Naive thymus-derived CD4-positive, alpha-beta T cell (primary cell): ENCODE measurements around the gene PML. TPM values are rescaled to one million over a fixed set of nuclear protein-coding genes. Genes with fewer than 3 reads are reported as not detected.

ENCODE experiments used
- ATAC-seq: fragments of 150-1000 bp; cut with Tn5 transposase; 2 replicates; pipeline ENCODE4 v1.10.0; 2021; ENCODE audit warnings: mild to moderate bottlenecking, moderate library complexity
- CTCF ChIA-PET: fragments of 350-600 bp; sonication (Branson Sonifier 250); formaldehyde crosslinking; loops from one replicate; lab custom pipeline; 2021; ENCODE audit warnings: antibody characterized with exemption; lab: Charles Lee
- POLR2A ChIA-PET: fragments of 350-600 bp; sonication (Branson Sonifier 250); formaldehyde crosslinking; loops from one replicate; lab custom pipeline; 2021; ENCODE audit warnings: antibody characterized with exemption, inconsistent platforms; lab: Charles Lee
- DNase-seq, 9 donors: peaks; one replicate each; pipeline versions ENCODE4 v3.0.0 to v3.0.0-alpha.2; 2020 to 2022; ENCODE audit warnings: mixed read lengths in 1 of 9
- H3K27ac ChIP-seq: one replicate; pipeline ENCODE4 v1.7.0; 2013; ENCODE audit warnings: mild to moderate bottlenecking, low read depth, low read length, moderate library complexity
- H3K27me3 ChIP-seq, 2 donors: one replicate each; pipeline ENCODE4 v1.7.0; 2013; ENCODE audit warnings: low read length in 2 of 2, mild to moderate bottlenecking in 2 of 2, moderate library complexity in 2 of 2; ENCODE audit not compliant: control insufficient read depth in 2 of 2, insufficient read depth in 2 of 2
- H3K36me3 ChIP-seq, 3 experiments: 1 replicate in 2 of 3; 2 replicates in 1 of 3; pipeline ENCODE4 v1.7.0; 2013; ENCODE audit warnings: low read length in 3 of 3, mild to moderate bottlenecking in 3 of 3, moderate library complexity in 1 of 3; ENCODE audit not compliant: insufficient read depth in 3 of 3, control insufficient read depth in 2 of 3
- H3K4me1 ChIP-seq, 2 donors: one replicate each; pipeline ENCODE4 v1.7.0; 2013; ENCODE audit warnings: low read length in 2 of 2, mild to moderate bottlenecking in 2 of 2, moderate library complexity in 1 of 2; ENCODE audit not compliant: control insufficient read depth in 2 of 2, insufficient read depth in 2 of 2
- H3K4me3 ChIP-seq: 2 replicates; pipeline ENCODE4 v1.7.0; 2013; ENCODE audit warnings: mild to moderate bottlenecking, low read length
- H3K9me3 ChIP-seq, 3 experiments: 1 replicate in 2 of 3; 2 replicates in 1 of 3; pipeline ENCODE4 v1.7.0; 2013; ENCODE audit warnings: low read length in 3 of 3; ENCODE audit not compliant: control insufficient read depth in 2 of 3
- H3K27ac Mint-ChIP-seq, 9 donors: one replicate each; pipeline ENCODE4 v1.8.0; 2020 to 2022; ENCODE audit warnings: mixed read lengths in 9 of 9, mild to moderate bottlenecking in 8 of 9, moderate library complexity in 5 of 9, inconsistent platforms in 2 of 9
- H3K27me3 Mint-ChIP-seq, 5 donors: one replicate each; pipeline ENCODE4 v1.8.0; 2021 to 2022; ENCODE audit warnings: mixed read lengths in 5 of 5, mild to moderate bottlenecking in 1 of 5
- H3K36me3 Mint-ChIP-seq, 5 donors: one replicate each; pipeline ENCODE4 v1.8.0; 2020 to 2022; ENCODE audit warnings: mixed read lengths in 5 of 5, mild to moderate bottlenecking in 3 of 5, inconsistent platforms in 1 of 5
- H3K4me1 Mint-ChIP-seq, 7 donors: one replicate each; pipeline ENCODE4 v1.8.0; 2020 to 2022; ENCODE audit warnings: mixed read lengths in 7 of 7, mild to moderate bottlenecking in 3 of 7, inconsistent platforms in 1 of 7
- H3K4me3 Mint-ChIP-seq, 10 donors: one replicate each; pipeline ENCODE4 v1.8.0; 2020 to 2022; ENCODE audit warnings: mild to moderate bottlenecking in 10 of 10, mixed read lengths in 10 of 10, moderate library complexity in 6 of 10, inconsistent platforms in 2 of 10
- H3K9me3 Mint-ChIP-seq, 11 donors: one replicate each; pipeline ENCODE4 v1.8.0; 2020 to 2022; ENCODE audit warnings: mixed read lengths in 11 of 11, mild to moderate bottlenecking in 4 of 11, inconsistent platforms in 1 of 11, moderate library complexity in 1 of 11
- intact Hi-C, 2 donors: fragments of 100-400 bp; cut with micrococcal nuclease; formaldehyde crosslinking; loops; one replicate each; pipeline ENCODE4 v1.15.1; 2023
- polyA plus RNA-seq, 2 donors: library from polyadenylated mRNA; unstranded; fragments of 300-500 nt; fragmentation: Illumina TruSeq; gene quantifications; one replicate each; pipeline ENCODE4 v1.2.3, GENCODE V29; 2021
- total RNA-seq, 6 experiments: library from RNA in 5 of 6; stranded (reverse) in 5 of 6; gene quantifications; 1 replicate in 5 of 6; 2 replicates in 1 of 6; pipeline ENCODE4 v1.2.3 and lab custom pipeline; 2021 to 2026

Gene PML
- total and polyA plus RNA-seq, 7 experiments from 2014 or later = 18.1 to 113 (median 51.7) TPM

- Histone ChIP-seq H3K27ac (no peak overlapping the region), H3K36me3 (peaks cover 8 to 62% (median 9%) of the 10 kb centered on the region in 3 experiments), H3K4me3 (no peak overlapping the region), H3K9me3 (no peaks in the 10 kb centered on the region), H3K27me3 (no peaks in the 10 kb centered on the region), H3K4me1 (no peaks in the 10 kb centered on the region)
- ChIA-PET POLR2A (interaction anchor here (1.2 kb wide), 1 partner anchor 31 kb away, joined by 3 read pairs; the partner anchor contains the start of gene PML), CTCF (no interaction called here)
- Mint-ChIP-seq H3K4me3 (no peak overlapping the region), H3K9me3 (no peaks in the 10 kb centered on the region), H3K27ac (no peak overlapping the region), H3K27me3 (no peaks in the 10 kb centered on the region), H3K4me1 (peaks cover 4 to 19% (median 9%) of the 10 kb centered on the region in 7 donors), H3K36me3 (peaks cover 12 to 34% (median 23%) of the 10 kb centered on the region in 5 donors)
- intact Hi-C loops = no loop called here
- DNase-seq (no peak), ATAC-seq (no peak)
These were observed 30.9 kb downstream of the PML start for GRCh38 chr15:74025436-74025835.

GRCh38 chr15:74027688-74028087 lies 33.2 kb downstream of the PML start:
- CTCF ChIA-PET = interaction anchor here (1.1 to 1.4 kb wide), 2 partner anchors 21 to 55 kb away, joined by 3 read pairs; no protein-coding TSS in a partner anchor

GRCh38 chr15:74028646-74029045 lies 34.1 kb downstream of the PML start:
- H3K4me3 Mint-ChIP-seq = no peak overlapping the region
- H3K27me3 ChIP-seq = no peaks in the 10 kb centered on the region
- DNase-seq (no peak), ATAC-seq (no peak)
- intact Hi-C loops = no loop called here
- H3K9me3 ChIP-seq = no peaks in the 10 kb centered on the region
- POLR2A ChIA-PET = no interaction called here
- peaks cover 0 to 9% (median 0%) of the 10 kb centered on the region in 7 donors for H3K4me1 Mint-ChIP-seq
- no peaks in the 10 kb centered on the region for H3K4me1 ChIP-seq
- no peaks in the 10 kb centered on the region for H3K27me3 Mint-ChIP-seq
- H3K36me3 ChIP-seq = peaks cover 8 to 61% (median 10%) of the 10 kb centered on the region in 3 experiments
- H3K9me3 Mint-ChIP-seq = no peaks in the 10 kb centered on the region
- no peak overlapping the region for H3K4me3 ChIP-seq
- H3K27ac ChIP-seq = no peak overlapping the region
- CTCF ChIA-PET = interaction anchor here (1.4 kb wide), 1 partner anchor 56 kb away, joined by 3 read pairs; no protein-coding TSS in a partner anchor
- peak overlapping the region in 2 of 9 donors; percentile 12 to 37 for H3K27ac Mint-ChIP-seq
- H3K36me3 Mint-ChIP-seq = peaks cover 3 to 29% (median 13%) of the 10 kb centered on the region in 5 donors

More at GRCh38 chr15:74027688-74028087, 33.2 kb downstream of the PML start:
- Mint-ChIP-seq H3K27me3 (no peaks in the 10 kb centered on the region), H3K27ac (peak overlapping the region in 2 of 9 donors; percentile 56 to 62), H3K4me3 (no peak overlapping the region), H3K9me3 (no peaks in the 10 kb centered on the region), H3K36me3 (peaks cover 8 to 33% (median 14%) of the 10 kb centered on the region in 5 donors), H3K4me1 (peaks cover 0 to 9% (median 0%) of the 10 kb centered on the region in 7 donors)
- Histone ChIP-seq H3K27ac (no peak overlapping the region), H3K36me3 (peaks cover 8 to 61% (median 9%) of the 10 kb centered on the region in 3 experiments), H3K4me3 (no peak overlapping the region), H3K4me1 (no peaks in the 10 kb centered on the region), H3K27me3 (no peaks in the 10 kb centered on the region), H3K9me3 (no peaks in the 10 kb centered on the region)
- ATAC-seq (no peak), DNase-seq (no peak)
- POLR2A ChIA-PET = no interaction called here
- intact Hi-C loops = no loop called here

GRCh38 chr15:74032046-74032445 lies 37.5 kb downstream of the PML start:
- Histone ChIP-seq H3K27ac (no peak overlapping the region), H3K36me3 (peaks cover 0 to 66% (median 6%) of the 10 kb centered on the region in 3 experiments), H3K4me1 (no peaks in the 10 kb centered on the region), H3K27me3 (no peaks in the 10 kb centered on the region), H3K9me3 (no peaks in the 10 kb centered on the region), H3K4me3 (no peak overlapping the region)
- CTCF ChIA-PET = no interaction called here
- Mint-ChIP-seq H3K27me3 (no peaks in the 10 kb centered on the region), H3K27ac (peak overlapping the region in 2 of 9 donors; percentile 53 to 68), H3K9me3 (no peaks in the 10 kb centered on the region), H3K4me1 (peaks cover 0 to 9% (median 0%) of the 10 kb centered on the region in 7 donors), H3K36me3 (peaks cover 0 to 31% (median 16%) of the 10 kb centered on the region in 5 donors), H3K4me3 (no peak overlapping the region)
- ATAC-seq (no peak), DNase-seq (no peak)
- intact Hi-C loops = no loop called here
- POLR2A ChIA-PET = interaction anchor here (1.2 kb wide), 1 partner anchor 36 kb away, joined by 4 read pairs; no protein-coding TSS in a partner anchor

- ATAC-seq = no peak
- peak overlapping the region in 2 of 9 donors; percentile 38 to 49 for H3K27ac Mint-ChIP-seq
- peaks cover 0 to 66% (median 6%) of the 10 kb centered on the region in 3 experiments for H3K36me3 ChIP-seq
- no peaks in the 10 kb centered on the region for H3K27me3 Mint-ChIP-seq
- peaks cover 0 to 34% (median 24%) of the 10 kb centered on the region in 5 donors for H3K36me3 Mint-ChIP-seq
- no peaks in the 10 kb centered on the region for H3K9me3 Mint-ChIP-seq
- DNase-seq = no peak
- ChIA-PET POLR2A (interaction anchor here (1.2 kb wide), 1 partner anchor 37 kb away, joined by 4 read pairs; no protein-coding TSS in a partner anchor), CTCF (no interaction called here)
- H3K4me3 ChIP-seq = no peak overlapping the region
- H3K27me3 ChIP-seq = no peaks in the 10 kb centered on the region
- H3K27ac ChIP-seq = peak overlapping the region; percentile 14
- H3K4me3 Mint-ChIP-seq = no peak overlapping the region
- H3K4me1 ChIP-seq = no peaks in the 10 kb centered on the region
- no peaks in the 10 kb centered on the region for H3K9me3 ChIP-seq
- intact Hi-C loops = no loop called here
- peaks cover 0 to 9% (median 0%) of the 10 kb centered on the region in 7 donors for H3K4me1 Mint-ChIP-seq
These were observed 38.4 kb downstream of the PML start for GRCh38 chr15:74032606-74033561.

GRCh38 chr15:74034206-74034755 lies 39.8 kb downstream of the PML start:
- H3K4me3 Mint-ChIP-seq = no peak overlapping the region
- no peaks in the 10 kb centered on the region for H3K27me3 Mint-ChIP-seq
- H3K9me3 ChIP-seq = no peaks in the 10 kb centered on the region
- peaks cover 0 to 4% (median 0%) of the 10 kb centered on the region in 7 donors for H3K4me1 Mint-ChIP-seq
- ATAC-seq (no peak), DNase-seq (no peak)
- CTCF ChIA-PET = no interaction called here
- H3K36me3 Mint-ChIP-seq = peaks cover 0 to 32% (median 24%) of the 10 kb centered on the region in 5 donors
- H3K4me1 ChIP-seq = no peaks in the 10 kb centered on the region
- peaks cover 0 to 74% (median 6%) of the 10 kb centered on the region in 3 experiments for H3K36me3 ChIP-seq
- H3K4me3 ChIP-seq = no peak overlapping the region
- no peak overlapping the region for H3K27ac ChIP-seq
- no peaks in the 10 kb centered on the region for H3K9me3 Mint-ChIP-seq
- POLR2A ChIA-PET = no interaction called here
- intact Hi-C loops = no loop called here
- peak overlapping the region in 1 of 9 donors; percentile 42 for H3K27ac Mint-ChIP-seq
- no peaks in the 10 kb centered on the region for H3K27me3 ChIP-seq
